GM12878 (cell line): ENCODE measurements around the gene ITPR3. TPM values are rescaled to one million over a fixed set of nuclear protein-coding genes. Genes with fewer than 3 reads are reported as not detected.

ENCODE experiments used
- ATAC-seq: fragments of 200-7000 bp; cut with Tn5 transposase; 3 replicates; pipeline ENCODE4 v1.9.1; 2020; ENCODE audit warnings: mild to moderate bottlenecking, moderate library complexity
- BruUV-seq: library from RNA; stranded (reverse); fragments of 400-500 nt; replicated peaks from 2 replicates; lab custom pipeline; 2021; lab: Mats Ljungman, UMichigan
- CTCF ChIA-PET: fragments of 300-600 bp; sonication (Branson Sonifier 250); formaldehyde crosslinking; extraction: SDS; loops from one replicate; lab custom pipeline; 2021; ENCODE audit warnings: inconsistent platforms; lab: Yijun Ruan, JAX
- POLR2A ChIA-PET: fragments of 350-600 bp; formaldehyde crosslinking; extraction: SDS; loops from one replicate; lab custom pipeline; 2021; ENCODE audit warnings: inconsistent platforms; lab: Charles Lee
- RAD21 ChIA-PET: fragments of 300-600 bp; sonication (Branson Sonifier 250); formaldehyde crosslinking; loops from one replicate; lab custom pipeline; 2023; ENCODE audit warnings: antibody characterized with exemption; ENCODE audit not compliant: unreplicated experiment; lab: Charles Lee
- SMC1A ChIA-PET: fragments of 300-600 bp; sonication (Branson Sonifier 250); formaldehyde crosslinking; loops from one replicate; lab custom pipeline; 2023; ENCODE audit not compliant: unreplicated experiment, uncharacterized antibody; lab: Charles Lee
- DNase-seq: peaks from one replicate; pipeline ENCODE4 v3.0.0-alpha.2; 2011; ENCODE audit warnings: low read depth, low spot score
- FAIRE-seq: peaks from 3 replicates; lab custom pipeline; 2011; peaks lifted over from hg19 to GRCh38; lab: Jason Lieb, UNC
- H2AFZ ChIP-seq: 2 replicates; pipeline ENCODE4 v1.6.0; 2011; ENCODE audit warnings: low read depth, low read length, control low read depth; ENCODE audit not compliant: control insufficient read depth
- H3K27ac ChIP-seq: 2 replicates; pipeline ENCODE4 v1.5.1; 2011; ENCODE audit warnings: control low read depth; ENCODE audit not compliant: control insufficient read depth, insufficient read depth
- H3K27me3 ChIP-seq, 2 experiments: replicated peaks in 1 of 2; 2 replicates each; pipeline versions ENCODE4 v1.6.0 to v1.6.1; 2011; ENCODE audit warnings: low read length in 1 of 2; ENCODE audit not compliant: control insufficient read depth in 2 of 2, insufficient read depth in 2 of 2
- H3K36me3 ChIP-seq, 2 experiments: 2 replicates each; pipeline ENCODE4 v1.5.1; 2011; ENCODE audit warnings: low read length in 1 of 2; ENCODE audit not compliant: control insufficient read depth in 2 of 2, insufficient read depth in 2 of 2
- H3K4me1 ChIP-seq: 2 replicates; pipeline ENCODE4 v1.6.1; 2011; ENCODE audit warnings: mild to moderate bottlenecking, low read length, moderate library complexity, mixed read lengths; ENCODE audit not compliant: control insufficient read depth, insufficient read depth
- H3K4me2 ChIP-seq: 2 replicates; pipeline ENCODE4 v1.6.0; 2011; ENCODE audit warnings: control low read depth; ENCODE audit not compliant: control insufficient read depth, insufficient read depth
- H3K4me3 ChIP-seq: fragments of 200-600 bp; sonication (generic); 2 replicates; pipeline ENCODE4 v1.5.1; 2016
- H3K79me2 ChIP-seq: 2 replicates; pipeline ENCODE4 v1.6.0; 2011; ENCODE audit warnings: low read length; ENCODE audit not compliant: control insufficient read depth, insufficient read depth
- H3K9ac ChIP-seq: 2 replicates; pipeline ENCODE4 v1.8.0; 2011; ENCODE audit warnings: low read length, control low read depth, mixed read lengths; ENCODE audit not compliant: control insufficient read depth, insufficient read depth
- H3K9me3 ChIP-seq: replicated peaks from 3 replicates; pipeline ENCODE4 v1.5.1; 2011; ENCODE audit warnings: mild to moderate bottlenecking, low read length; ENCODE audit not compliant: control insufficient read depth, insufficient read depth
- H4K20me1 ChIP-seq: 2 replicates; pipeline ENCODE4 v1.6.0; 2011; ENCODE audit not compliant: control insufficient read depth, insufficient read depth
- E2F8 ChIP-seq: fragments of 450-650 bp; IDR thresholded peaks from 2 replicates; pipeline ENCODE4 v1.6.1; 2018; ENCODE audit warnings: mild to moderate bottlenecking, low read depth, moderate library complexity; ENCODE audit not compliant: partially characterized antibody
- HDGF ChIP-seq: fragments of 450-650 bp; IDR thresholded peaks from 2 replicates; pipeline ENCODE4 v1.6.1; 2016; ENCODE audit warnings: antibody characterized with exemption
- IRF5 ChIP-seq: fragments of 450-650 bp; IDR thresholded peaks from 2 replicates; pipeline ENCODE4 v1.6.1; 2017; ENCODE audit warnings: borderline replicate concordance
- PAX8 ChIP-seq: fragments of 450-650 bp; IDR thresholded peaks from 2 replicates; pipeline ENCODE4 v1.6.1; 2017; ENCODE audit warnings: mild to moderate bottlenecking, moderate library complexity
- SKIL ChIP-seq: fragments of 450-650 bp; IDR thresholded peaks from 2 replicates; pipeline ENCODE4 v1.6.1; 2017; ENCODE audit warnings: mild to moderate bottlenecking, low read depth, inconsistent platforms; ENCODE audit not compliant: poor library complexity, severe bottlenecking
- SMARCA5 ChIP-seq: fragments of 450-650 bp; IDR thresholded peaks from 2 replicates; pipeline ENCODE4 v1.6.1; 2017; ENCODE audit warnings: mild to moderate bottlenecking
- TCF3 ChIP-seq: IDR thresholded peaks from 2 replicates; pipeline ENCODE4 v1.6.1; 2012; ENCODE audit warnings: low read depth, mild to moderate bottlenecking, low read length, borderline replicate concordance; ENCODE audit not compliant: insufficient read depth
- USF1 ChIP-seq: IDR thresholded peaks from 2 replicates; pipeline ENCODE4 v1.6.1; 2011; ENCODE audit warnings: borderline replicate concordance, low read depth, mild to moderate bottlenecking, moderate library complexity, mixed read lengths, low read length; ENCODE audit not compliant: insufficient read depth; ENCODE audit errors: extremely low read length
- WGBS: methylation state at CpG from one replicate; pipeline ENCODE4 v1.1.6; 2016; ENCODE audit warnings: low lambda C conversion rate; ENCODE audit not compliant: insufficient replicate concordance, insufficient coverage; ENCODE audit errors: missing lambda C conversion rate; 5-methylcytosine and 5-hydroxymethylcytosine counted together
- in situ Hi-C: fragments of 300-500 bp; cut with MboI; formaldehyde crosslinking; loops from 9 replicates; pipeline ENCODE4 v1.14.3; 2018; ENCODE audit warnings: mixed read lengths
- intact Hi-C: fragments of 100-400 bp; cut with micrococcal nuclease; formaldehyde crosslinking; loops from one replicate; pipeline ENCODE4 v1.14.2; 2022; ENCODE audit not compliant: unreplicated experiment
- polyA plus RNA-seq, 11 experiments: library from polyadenylated mRNA; depleted of rRNA in 4 of 11; unstranded in 6 of 11; stranded (reverse) in 5 of 11; fragments of >200 nt; fragmentation: Nextera tagmentation in 4 of 11; fragmentation: Illumina TruSeq in 1 of 11; extraction: Ambion mirVana in 4 of 11; extraction: Trizol in 1 of 11; gene quantifications; 1 replicate in 1 of 11; 2 replicates in 10 of 11; pipeline versions ENCODE4 v1.2.1 to v1.2.3, GENCODE V29; 2011 to 2016; ENCODE audit warnings: inconsistent platforms in 2 of 11, missing spikeins in 2 of 11, low read depth in 1 of 11
- total RNA-seq, 4 experiments: library from RNA; depleted of rRNA in 3 of 4; stranded (reverse); fragments of >200 nt in 3 of 4; fragmentation: Illumina TruSeq in 1 of 4; extraction: Trizol in 1 of 4; gene quantifications; 2 replicates each; pipeline versions ENCODE4 v1.2.1 to v1.2.3, GENCODE V29; 2013 to 2021
- TF ChIP-seq, protein P1 (sequence below): fragments of 450-650 bp; IDR thresholded peaks from 2 replicates; pipeline ENCODE4 v1.6.1; 2018; ENCODE audit warnings: borderline replicate concordance, mild to moderate bottlenecking; ENCODE audit not compliant: partially characterized antibody
- TF ChIP-seq, protein P2 (sequence below): fragments of 450-650 bp; IDR thresholded peaks from 2 replicates; pipeline ENCODE4 v1.6.1; 2017; ENCODE audit warnings: low read depth, mild to moderate bottlenecking, moderate library complexity

Gene ITPR3
- total and polyA plus RNA-seq, 10 of the 15 experiments (the other 5 are each of a cell fraction or from before 2014, with no cell fraction given), result 0.32 to 34.0 (median 11.9) TPM

- ATAC-seq, result no peak
- in situ Hi-C loops, result no loop called here
- no peaks in the 10 kb centered on the region for H3K79me2 ChIP-seq
- peaks cover 26% of the 10 kb centered on the region for H3K4me1 ChIP-seq
- H2AFZ ChIP-seq, result no peak overlapping the region
- no peak for DNase-seq
- CTCF ChIA-PET, result interaction anchor here (1.1 to 1.7 kb wide), 4 partner anchors 8 to 112 kb away, joined by 3 to 6 read pairs (median 6); no protein-coding TSS in a partner anchor
- no peak for FAIRE-seq
- intact Hi-C loops, result no loop called here
- H3K27me3 ChIP-seq, result no peaks in the 10 kb centered on the region
- peaks cover 25 to 29% of the 10 kb centered on the region in 2 experiments for H3K36me3 ChIP-seq
- H3K4me2 ChIP-seq, result no peak overlapping the region
- no peaks in the 10 kb centered on the region for H4K20me1 ChIP-seq
- no TSS peak for BruUV-seq
- RAD21 ChIA-PET, result no interaction called here
- no peak overlapping the region for H3K27ac ChIP-seq
- 98% methylated on average over 10 of the region's 10 CpGs for WGBS
- POLR2A ChIA-PET, result interaction anchor here (1.6 kb wide), 1 partner anchor 13 kb away, joined by 6 read pairs; the partner anchor contains the start of gene UQCC2
- no peak overlapping the region for H3K4me3 ChIP-seq
- no peak overlapping the region for H3K9ac ChIP-seq
- SMC1A ChIA-PET, result interaction anchor here (0.9 kb wide), 1 partner anchor 27 kb away, joined by 3 read pairs; no protein-coding TSS in a partner anchor
- no peaks in the 10 kb centered on the region for H3K9me3 ChIP-seq
- TF ChIP-seq TCF3 (no peak), USF1 (no peak), IRF5 (no peak), SKIL (no peak), E2F8 (no peak), HDGF (no peak), PAX8 (no peak), SMARCA5 (no peak)
- TF ChIP-seq, protein P1, sequence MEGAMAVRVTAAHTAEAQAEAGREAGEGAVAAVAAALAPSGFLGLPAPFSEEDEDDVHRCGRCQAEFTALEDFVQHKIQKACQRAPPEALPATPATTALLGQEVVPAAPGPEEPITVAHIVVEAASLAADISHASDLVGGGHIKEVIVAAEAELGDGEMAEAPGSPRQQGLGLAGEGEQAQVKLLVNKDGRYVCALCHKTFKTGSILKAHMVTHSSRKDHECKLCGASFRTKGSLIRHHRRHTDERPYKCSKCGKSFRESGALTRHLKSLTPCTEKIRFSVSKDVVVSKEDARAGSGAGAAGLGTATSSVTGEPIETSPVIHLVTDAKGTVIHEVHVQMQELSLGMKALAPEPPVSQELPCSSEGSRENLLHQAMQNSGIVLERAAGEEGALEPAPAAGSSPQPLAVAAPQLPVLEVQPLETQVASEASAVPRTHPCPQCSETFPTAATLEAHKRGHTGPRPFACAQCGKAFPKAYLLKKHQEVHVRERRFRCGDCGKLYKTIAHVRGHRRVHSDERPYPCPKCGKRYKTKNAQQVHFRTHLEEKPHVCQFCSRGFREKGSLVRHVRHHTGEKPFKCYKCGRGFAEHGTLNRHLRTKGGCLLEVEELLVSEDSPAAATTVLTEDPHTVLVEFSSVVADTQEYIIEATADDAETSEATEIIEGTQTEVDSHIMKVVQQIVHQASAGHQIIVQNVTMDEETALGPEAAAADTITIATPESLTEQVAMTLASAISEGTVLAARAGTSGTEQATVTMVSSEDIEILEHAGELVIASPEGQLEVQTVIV, result no peak
- TF ChIP-seq, protein P2, sequence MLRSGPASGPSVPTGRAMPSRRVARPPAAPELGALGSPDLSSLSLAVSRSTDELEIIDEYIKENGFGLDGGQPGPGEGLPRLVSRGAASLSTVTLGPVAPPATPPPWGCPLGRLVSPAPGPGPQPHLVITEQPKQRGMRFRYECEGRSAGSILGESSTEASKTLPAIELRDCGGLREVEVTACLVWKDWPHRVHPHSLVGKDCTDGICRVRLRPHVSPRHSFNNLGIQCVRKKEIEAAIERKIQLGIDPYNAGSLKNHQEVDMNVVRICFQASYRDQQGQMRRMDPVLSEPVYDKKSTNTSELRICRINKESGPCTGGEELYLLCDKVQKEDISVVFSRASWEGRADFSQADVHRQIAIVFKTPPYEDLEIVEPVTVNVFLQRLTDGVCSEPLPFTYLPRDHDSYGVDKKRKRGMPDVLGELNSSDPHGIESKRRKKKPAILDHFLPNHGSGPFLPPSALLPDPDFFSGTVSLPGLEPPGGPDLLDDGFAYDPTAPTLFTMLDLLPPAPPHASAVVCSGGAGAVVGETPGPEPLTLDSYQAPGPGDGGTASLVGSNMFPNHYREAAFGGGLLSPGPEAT, result no peak
These were observed 76.7 kb downstream of the ITPR3 start for GRCh38 chr6:33697845-33698244.
